H9 (cell line): ENCODE measurements around the gene RHBDF1. TPM values are rescaled to one million over a fixed set of nuclear protein-coding genes. Genes with fewer than 3 reads are reported as not detected.

Experiments
- DNase-seq: peaks from one replicate; pipeline ENCODE4 v3.0.0-alpha.2; 2017
- H2AFZ ChIP-seq: one replicate; pipeline ENCODE4 v1.6.1; 2013; ENCODE audit warnings: mild to moderate bottlenecking, low read length, control low read depth, moderate library complexity
- H2AK5ac ChIP-seq: 2 replicates; pipeline ENCODE4 v1.6.1; 2013; ENCODE audit warnings: low read length, control low read depth, mixed read lengths; ENCODE audit not compliant: insufficient read length
- H2BK120ac ChIP-seq: one replicate; pipeline ENCODE4 v1.6.1; 2013; ENCODE audit warnings: low read depth, mild to moderate bottlenecking, low read length, control low read depth, inconsistent platforms; ENCODE audit not compliant: poor library complexity, severe bottlenecking
- H2BK12ac ChIP-seq: 2 replicates; pipeline ENCODE4 v1.6.1; 2013; ENCODE audit warnings: low read length, control low read depth, mixed read lengths, low read depth; ENCODE audit not compliant: insufficient read length
- H2BK15ac ChIP-seq: 2 replicates; pipeline ENCODE4 v1.6.1; 2013; ENCODE audit warnings: low read depth, low read length, control low read depth
- H2BK20ac ChIP-seq: one replicate; pipeline ENCODE4 v1.6.1; 2013; ENCODE audit warnings: low read depth, mild to moderate bottlenecking, low read length, control low read depth, inconsistent platforms; ENCODE audit not compliant: poor library complexity, severe bottlenecking
- H2BK5ac ChIP-seq: 2 replicates; pipeline ENCODE4 v1.6.1; 2013; ENCODE audit warnings: low read length, control low read depth, mixed read lengths; ENCODE audit not compliant: insufficient read length
- H3K14ac ChIP-seq: 2 replicates; pipeline ENCODE4 v1.6.1; 2013; ENCODE audit warnings: low read length, control low read depth; ENCODE audit not compliant: insufficient read depth
- H3K18ac ChIP-seq: 2 replicates; pipeline ENCODE4 v1.6.1; 2013; ENCODE audit warnings: low read depth, mild to moderate bottlenecking, mixed read lengths, low read length, control low read depth; ENCODE audit not compliant: insufficient read length
- H3K23ac ChIP-seq: 2 replicates; pipeline ENCODE4 v1.6.1; 2013; ENCODE audit warnings: low read length, control low read depth, mixed read lengths, low read depth; ENCODE audit not compliant: insufficient read length
- H3K23me2 ChIP-seq: 2 replicates; pipeline ENCODE4 v1.6.1; 2013; ENCODE audit warnings: low read depth, mild to moderate bottlenecking, mixed read lengths, low read length, control low read depth; ENCODE audit not compliant: insufficient read length, poor library complexity, severe bottlenecking
- H3K27ac ChIP-seq: 2 replicates; pipeline ENCODE4 v1.5.1; 2013; ENCODE audit warnings: low read length, control low read depth, mixed read lengths, low read depth; ENCODE audit not compliant: insufficient read length
- H3K27me3 ChIP-seq: 2 replicates; pipeline ENCODE4 v1.6.1; 2013; ENCODE audit warnings: low read length, control low read depth, inconsistent platforms; ENCODE audit not compliant: insufficient read depth
- H3K4ac ChIP-seq: 2 replicates; pipeline ENCODE4 v1.6.1; 2013; ENCODE audit warnings: low read depth, mild to moderate bottlenecking, control low read depth, inconsistent platforms, low read length, moderate library complexity
- H3K4me1 ChIP-seq: 2 replicates; pipeline ENCODE4 v1.6.1; 2013; ENCODE audit warnings: low read length, control low read depth, inconsistent platforms; ENCODE audit not compliant: insufficient read depth
- H3K4me2 ChIP-seq: 2 replicates; pipeline ENCODE4 v1.6.1; 2013; ENCODE audit warnings: low read length, control low read depth, mixed read lengths; ENCODE audit not compliant: insufficient read length, insufficient read depth
- H3K56ac ChIP-seq: 2 replicates; pipeline ENCODE4 v1.6.1; 2013; ENCODE audit warnings: low read depth, mild to moderate bottlenecking, mixed read lengths, low read length, control low read depth; ENCODE audit not compliant: insufficient read length
- H3K79me1 ChIP-seq: 2 replicates; pipeline ENCODE4 v1.6.1; 2013; ENCODE audit warnings: low read depth, mild to moderate bottlenecking, moderate library complexity, low read length, control low read depth, inconsistent platforms; ENCODE audit not compliant: insufficient read depth, poor library complexity, severe bottlenecking
- H3K79me2 ChIP-seq: 2 replicates; pipeline ENCODE4 v1.6.1; 2013; ENCODE audit warnings: low read length, control low read depth, inconsistent platforms; ENCODE audit not compliant: insufficient read depth
- H3K9ac ChIP-seq: 2 replicates; pipeline ENCODE4 v1.6.1; 2013; ENCODE audit warnings: low read length, control low read depth, mixed read lengths; ENCODE audit not compliant: insufficient read length; ENCODE audit errors: extremely low read depth
- H3K9me3 ChIP-seq: one replicate; pipeline ENCODE4 v1.6.1; 2013; ENCODE audit warnings: low read depth, low read length, inconsistent platforms; ENCODE audit not compliant: control insufficient read depth
- H3T11ph ChIP-seq: one replicate; pipeline ENCODE4 v1.6.1; 2013; ENCODE audit warnings: mild to moderate bottlenecking, low read length, control low read depth, inconsistent platforms
- H4K20me1 ChIP-seq: one replicate; pipeline ENCODE4 v1.6.1; 2013; ENCODE audit not compliant: control insufficient read depth, insufficient read length, insufficient read depth
- H4K5ac ChIP-seq: 2 replicates; pipeline ENCODE4 v1.6.1; 2013; ENCODE audit warnings: low read depth, mild to moderate bottlenecking, mixed read lengths, low read length, control low read depth; ENCODE audit not compliant: insufficient read length
- H4K8ac ChIP-seq: replicated peaks from 2 replicates; pipeline ENCODE4 v1.6.1; 2013; ENCODE audit warnings: low read length, control low read depth, mixed read lengths, low read depth; ENCODE audit not compliant: insufficient read length
- H4K91ac ChIP-seq: 2 replicates; pipeline ENCODE4 v1.6.1; 2013; ENCODE audit warnings: low read depth, mild to moderate bottlenecking, moderate library complexity, mixed read lengths, low read length, control low read depth; ENCODE audit not compliant: insufficient read length
- H3K27ac Mint-ChIP-seq, 3 experiments: 2 replicates in 2 of 3; 3 replicates in 1 of 3; pipeline ENCODE4 v1.8.0; 2020 to 2021; ENCODE audit warnings: mixed read lengths in 3 of 3, mild to moderate bottlenecking in 1 of 3, moderate library complexity in 1 of 3
- H3K27me3 Mint-ChIP-seq: 2 replicates; pipeline ENCODE4 v1.8.0; 2021; ENCODE audit warnings: low read depth, mild to moderate bottlenecking, moderate library complexity, mixed read lengths
- H3K36me3 Mint-ChIP-seq, 3 experiments: 2 replicates in 2 of 3; 3 replicates in 1 of 3; pipeline ENCODE4 v1.8.0; 2020 to 2021; ENCODE audit warnings: low read depth in 3 of 3, mixed read lengths in 3 of 3; ENCODE audit not compliant: insufficient read depth in 1 of 3
- H3K4me1 Mint-ChIP-seq, 2 experiments: 2 replicates each; pipeline ENCODE4 v1.8.0; 2020; ENCODE audit warnings: mixed read lengths in 2 of 2
- H3K4me3 Mint-ChIP-seq, 2 experiments: 2 replicates in 1 of 2; 3 replicates in 1 of 2; pipeline ENCODE4 v1.8.0; 2020 to 2021; ENCODE audit warnings: mild to moderate bottlenecking in 2 of 2, mixed read lengths in 2 of 2, moderate library complexity in 1 of 2
- H3K9me3 Mint-ChIP-seq, 2 experiments: 2 replicates in 1 of 2; 3 replicates in 1 of 2; pipeline ENCODE4 v1.8.0; 2020; ENCODE audit warnings: mild to moderate bottlenecking in 2 of 2, mixed read lengths in 2 of 2, moderate library complexity in 1 of 2
- CTCF ChIP-seq: fragments of 200-600 bp; sonication (generic); conservative IDR thresholded peaks from 3 replicates; pipeline ENCODE4 v1.8.0; 2021; ENCODE audit warnings: antibody characterized with exemption, mild to moderate bottlenecking
- WGBS: extraction: QIAGEN DNeasy Blood & Tissue Kit; methylation state at CpG from one replicate; pipeline ENCODE4 v1.1.7; 2013; ENCODE audit warnings: missing lambda C conversion rate, low lambda C conversion rate, mixed read lengths; ENCODE audit not compliant: insufficient read length; ENCODE audit errors: extremely low coverage; 5-methylcytosine and 5-hydroxymethylcytosine counted together
- total RNA-seq: library from RNA; stranded (reverse); gene quantifications from 2 replicates; pipeline ENCODE4 v1.2.1, GENCODE V29; 2021

RHBDF1 gene
- total RNA-seq, 1 experiment from 2014 or later: 34.6 TPM

- H3K79me1 ChIP-seq: peaks cover under 1% of the 10 kb centered on the region
- H3K9me3 ChIP-seq: no peaks in the 10 kb centered on the region
- H3K4me2 ChIP-seq: no peak overlapping the region
- no peak overlapping the region for H3K14ac ChIP-seq
- no peak overlapping the region for H3K4ac ChIP-seq
- H3K27ac Mint-ChIP-seq: no peak overlapping the region
- TF ChIP-seq CTCF: no peak
- H3K9me3 Mint-ChIP-seq: peaks cover 3 to 7% of the 10 kb centered on the region in 2 experiments; a peak in 3 of 5 replicates
- no peak overlapping the region for H3K18ac ChIP-seq
- no peak overlapping the region for H2BK15ac ChIP-seq
- H3K23me2 ChIP-seq: no peaks in the 10 kb centered on the region
- H4K5ac ChIP-seq: no peak overlapping the region
- no peak overlapping the region for H2BK12ac ChIP-seq
- no peaks in the 10 kb centered on the region for H3K27me3 ChIP-seq
- no CpG with 5 or more reads among the region's 11 CpGs for WGBS
- no peaks in the 10 kb centered on the region for H4K20me1 ChIP-seq
- no peak overlapping the region for H3K56ac ChIP-seq
- H3K79me2 ChIP-seq: peaks cover 2% of the 10 kb centered on the region; the same call in 1 of the 2 replicates
- H3K27me3 Mint-ChIP-seq: peaks cover 1% of the 10 kb centered on the region; the same call in 1 of the 2 replicates
- H3K4me1 Mint-ChIP-seq: peaks cover 11 to 19% of the 10 kb centered on the region in 2 experiments
- no peak overlapping the region for H4K91ac ChIP-seq
- no peak overlapping the region for H2BK120ac ChIP-seq
- peaks cover 35 to 78% (median 70%) of the 10 kb centered on the region in 3 experiments for H3K36me3 Mint-ChIP-seq
- no peak overlapping the region for H3T11ph ChIP-seq
- peak overlapping the region in 1 of 2 experiments; percentile 51; a peak in 1 of 5 replicates for H3K4me3 Mint-ChIP-seq
- no peak overlapping the region for H3K23ac ChIP-seq
- H4K8ac ChIP-seq: no peak overlapping the region
- H2AFZ ChIP-seq: no peak overlapping the region
- H2AK5ac ChIP-seq: no peak overlapping the region
- no peak overlapping the region for H2BK20ac ChIP-seq
- no peaks in the 10 kb centered on the region for H3K4me1 ChIP-seq
- no peak overlapping the region for H3K9ac ChIP-seq
- no peak for DNase-seq
- no peak overlapping the region for H2BK5ac ChIP-seq
- H3K27ac ChIP-seq: no peak overlapping the region
These were observed 16.8 kb downstream of the RHBDF1 start for GRCh38 chr16:55571-56136.
